A549 (cell line): ENCODE results near the gene FMNL2. TPM values are rescaled to one million over a fixed set of nuclear protein-coding genes. Genes with fewer than 3 reads are reported as not detected.

Source experiments
- ATAC-seq, 2 experiments: fragments of 200-7000 bp in 1 of 2; fragments of >200 bp in 1 of 2; cut with Nextera tagmentation in 1 of 2; cut with Tn5 transposase in 1 of 2; 3 replicates each; pipeline versions ENCODE4 v1.8.0 to v1.9.1; 2018 to 2020; ENCODE audit warnings: mild to moderate bottlenecking in 1 of 2, moderate library complexity in 1 of 2
- CTCF ChIA-PET: fragments of 300-600 bp; sonication (Branson Sonifier 250); formaldehyde crosslinking; extraction: SDS; loops from one replicate; lab custom pipeline; 2021; ENCODE audit warnings: antibody characterized with exemption, inconsistent platforms; lab: Yijun Ruan, JAX
- POLR2A ChIA-PET: fragments of 350-600 bp; formaldehyde crosslinking; extraction: SDS; loops from one replicate; lab custom pipeline; 2021; ENCODE audit warnings: antibody characterized with exemption, inconsistent platforms; lab: Yijun Ruan, JAX
- DNase-seq, 2 experiments: peaks; one replicate each; pipeline versions ENCODE4 v3.0.0 to v3.0.0-alpha.2; 2011 to 2016; ENCODE audit warnings: low read depth in 1 of 2, low spot score in 1 of 2
- FAIRE-seq: peaks from 2 replicates; lab custom pipeline; 2011; peaks lifted over from hg19 to GRCh38; lab: Jason Lieb, UNC
- H3K27ac ChIP-seq, 2 experiments: fragments of >200 bp; sonication (Bioruptor Twin); formaldehyde crosslinking; 3 replicates each; pipeline ENCODE4 v1.5.1; 2016 to 2017
- H3K4me1 ChIP-seq: fragments of >200 bp; sonication (Bioruptor Twin); formaldehyde crosslinking; 3 replicates; pipeline ENCODE4 v1.6.1; 2016
- H3K4me2 ChIP-seq: fragments of >200 bp; sonication (Bioruptor Twin); formaldehyde crosslinking; 3 replicates; pipeline ENCODE4 v1.6.1; 2016
- H3K4me3 ChIP-seq: fragments of >200 bp; sonication (Bioruptor Twin); formaldehyde crosslinking; 3 replicates; pipeline ENCODE4 v1.5.1; 2016
- H3K9me3 ChIP-seq: fragments of >200 bp; sonication (Bioruptor Twin); formaldehyde crosslinking; 3 replicates; pipeline ENCODE4 v1.6.1; 2016
- BCL3 ChIP-seq: fragments of >200 bp; sonication (Bioruptor Twin); formaldehyde crosslinking; IDR thresholded peaks from 3 replicates; pipeline ENCODE4 v1.6.1; 2016
- CEBPB ChIP-seq, 2 experiments: fragments of >200 bp in 1 of 2; sonication (Bioruptor Twin) in 1 of 2; formaldehyde crosslinking in 1 of 2; IDR thresholded peaks; 2 replicates each; pipeline ENCODE4 v1.6.1; 2012 to 2016
- CTCF ChIP-seq: fragments of >200 bp; sonication (Bioruptor Twin); formaldehyde crosslinking; IDR thresholded peaks from 3 replicates; pipeline ENCODE4 v1.5.1; 2016
- E2F6 ChIP-seq: IDR thresholded peaks from 2 replicates; pipeline ENCODE4 v1.6.1; 2012; ENCODE audit warnings: low read depth, borderline replicate concordance
- EHF ChIP-seq: fragments of 250-450 bp; sonication (Bioruptor Pico); IDR thresholded peaks from 2 replicates; pipeline ENCODE4 v1.5.0; 2020; ENCODE audit warnings: mild to moderate bottlenecking
- EHMT2 ChIP-seq: fragments of 200-600 bp; sonication (generic); IDR thresholded peaks from 2 replicates; pipeline ENCODE4 v1.6.1; 2016; ENCODE audit warnings: antibody characterized with exemption, low read depth, mild to moderate bottlenecking, moderate library complexity
- HOXB13 ChIP-seq: fragments of 250-450 bp; sonication (Bioruptor Pico); IDR thresholded peaks from 2 replicates; pipeline ENCODE4 v1.5.0; 2020; ENCODE audit warnings: low read depth, mild to moderate bottlenecking, moderate library complexity
- JUN ChIP-seq, 2 experiments: fragments of >200 bp; sonication (Bioruptor Twin); formaldehyde crosslinking; IDR thresholded peaks; 2 replicates in 1 of 2; 3 replicates in 1 of 2; pipeline ENCODE4 v1.6.1; 2016 to 2017
- MAFK ChIP-seq: fragments of 450-650 bp; IDR thresholded peaks from 2 replicates; pipeline ENCODE4 v1.6.1; 2014; ENCODE audit not compliant: partially characterized antibody
- PHF8 ChIP-seq: fragments of 200-600 bp; sonication (generic); IDR thresholded peaks from 2 replicates; pipeline ENCODE4 v1.6.1; 2016; ENCODE audit warnings: low read depth, mild to moderate bottlenecking, antibody characterized with exemption, moderate library complexity, borderline replicate concordance
- REST ChIP-seq: fragments of 200-600 bp; sonication (generic); IDR thresholded peaks from 2 replicates; pipeline ENCODE4 v1.6.1; 2016; ENCODE audit warnings: antibody characterized with exemption, mild to moderate bottlenecking, moderate library complexity
- SMC3 ChIP-seq: fragments of >200 bp; sonication (Bioruptor Twin); formaldehyde crosslinking; IDR thresholded peaks from 3 replicates; pipeline ENCODE4 v1.6.1; 2018; ENCODE audit warnings: inconsistent platforms
- SREBF2 ChIP-seq: fragments of 450-650 bp; IDR thresholded peaks from 2 replicates; pipeline ENCODE4 v1.6.1; 2014; ENCODE audit warnings: mild to moderate bottlenecking, moderate library complexity
- WGBS: methylation state at CpG from one replicate; pipeline ENCODE4 v1.1.6; 2017; ENCODE audit errors: missing lambda C conversion rate; 5-methylcytosine and 5-hydroxymethylcytosine counted together
- polyA plus RNA-seq, 4 experiments: library from polyadenylated mRNA; depleted of rRNA in 3 of 4; stranded (reverse); fragments of >200 nt; fragmentation: RNase III in 1 of 4; extraction: RNeasy Plus Mini Kit Qiagen cat#74134 plus additional on column Dnase treatment in 1 of 4; gene quantifications; 2 replicates in 3 of 4; 3 replicates in 1 of 4; pipeline ENCODE4 v1.2.3, GENCODE V29; 2011 to 2017
- TF ChIP-seq, protein P1 (sequence below): fragments of 150-350 bp; IDR thresholded peaks from 2 replicates; pipeline ENCODE4 v1.6.1; 2014; ENCODE audit warnings: low read depth, mild to moderate bottlenecking, low read length
- TF ChIP-seq, protein P2 (sequence below): fragments of >200 bp; sonication (Bioruptor Twin); formaldehyde crosslinking; IDR thresholded peaks from 2 replicates; pipeline ENCODE4 v1.6.1; 2016
- TF ChIP-seq, protein P3 (sequence below): fragments of 250-450 bp; sonication (Bioruptor Pico); IDR thresholded peaks from 2 replicates; pipeline ENCODE4 v1.5.0; 2020; ENCODE audit warnings: low read depth, mild to moderate bottlenecking, moderate library complexity
- TF ChIP-seq, protein P4 (sequence below): IDR thresholded peaks from 2 replicates; pipeline ENCODE4 v1.6.1; 2012

FMNL2 gene
- polyA plus RNA-seq, 2 of the 4 experiments (the other 2 are of a cell fraction): 27.9 to 36.5 TPM

DNA sequence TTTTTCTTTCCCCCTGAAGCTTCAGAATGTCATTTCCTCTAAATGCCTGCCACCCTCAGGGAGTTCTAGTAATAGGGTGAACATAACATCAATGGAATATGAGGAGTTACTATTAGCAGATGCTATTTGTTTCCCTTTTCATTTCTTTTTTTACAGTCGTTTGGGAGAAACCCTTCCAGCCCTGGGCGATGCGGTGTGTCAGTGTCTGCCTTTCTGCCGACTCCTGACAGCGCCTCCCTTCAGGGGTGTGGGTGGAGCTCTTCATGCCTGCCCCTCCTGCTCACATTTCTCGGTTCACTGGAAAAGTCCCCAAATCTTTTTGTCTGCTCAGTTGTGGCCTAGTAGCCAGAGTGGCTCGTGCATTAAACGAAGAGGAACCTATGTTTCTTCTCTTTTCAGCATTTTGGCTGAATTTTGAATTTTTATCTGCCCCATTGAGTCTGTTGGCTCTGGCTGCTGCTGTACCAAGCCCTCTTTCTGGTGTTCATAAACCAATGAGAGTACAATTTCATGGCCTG lies 72.3 kb downstream of the FMNL2 start (continued):
- TF ChIP-seq SMC3 (no peak), BCL3 (no peak)

DNA sequence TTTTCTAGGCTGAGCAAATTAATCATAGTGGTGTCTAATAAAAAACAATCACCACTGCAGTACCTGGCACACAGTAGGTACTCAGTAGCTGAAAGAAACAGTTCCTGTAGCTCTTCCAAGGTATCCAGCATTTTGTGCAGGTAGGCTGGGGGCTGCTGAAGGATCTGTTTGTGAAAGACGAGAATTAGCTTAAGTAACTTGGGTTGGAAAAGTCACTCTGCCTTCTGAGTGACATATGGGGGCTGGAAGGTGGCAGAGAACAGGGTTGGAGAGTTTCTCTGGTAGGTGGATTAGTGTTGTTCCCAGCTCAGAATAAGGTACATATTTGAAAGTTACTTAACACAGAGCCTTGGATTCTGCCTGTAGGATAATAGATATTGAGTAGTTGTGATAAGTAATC lies 72.8 kb downstream of the FMNL2 start:
- POLR2A ChIA-PET: no interaction called here
- ATAC-seq (no peak), DNase-seq (no peak), FAIRE-seq (no peak)
- 76% methylated on average over 1 of the region's 1 CpG for WGBS
- CTCF ChIA-PET: interaction anchor here (0.6 to 2.1 kb wide), 2 partner anchors 10 to 371 kb away, joined by 3 to 5 read pairs; no protein-coding TSS in a partner anchor
- peak overlapping the region; percentile 68 to 80 for H3K27ac ChIP-seq
- peaks cover 84% of the 10 kb centered on the region for H3K4me1 ChIP-seq
- no peak overlapping the region for H3K4me3 ChIP-seq
- TF ChIP-seq SREBF2 (no peak), PHF8 (no peak), HOXB13 (CRISPR knock-in tag) (no peak)
- TF ChIP-seq, protein P1, sequence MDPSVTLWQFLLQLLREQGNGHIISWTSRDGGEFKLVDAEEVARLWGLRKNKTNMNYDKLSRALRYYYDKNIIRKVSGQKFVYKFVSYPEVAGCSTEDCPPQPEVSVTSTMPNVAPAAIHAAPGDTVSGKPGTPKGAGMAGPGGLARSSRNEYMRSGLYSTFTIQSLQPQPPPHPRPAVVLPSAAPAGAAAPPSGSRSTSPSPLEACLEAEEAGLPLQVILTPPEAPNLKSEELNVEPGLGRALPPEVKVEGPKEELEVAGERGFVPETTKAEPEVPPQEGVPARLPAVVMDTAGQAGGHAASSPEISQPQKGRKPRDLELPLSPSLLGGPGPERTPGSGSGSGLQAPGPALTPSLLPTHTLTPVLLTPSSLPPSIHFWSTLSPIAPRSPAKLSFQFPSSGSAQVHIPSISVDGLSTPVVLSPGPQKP: no peak
- TF ChIP-seq, protein P2, sequence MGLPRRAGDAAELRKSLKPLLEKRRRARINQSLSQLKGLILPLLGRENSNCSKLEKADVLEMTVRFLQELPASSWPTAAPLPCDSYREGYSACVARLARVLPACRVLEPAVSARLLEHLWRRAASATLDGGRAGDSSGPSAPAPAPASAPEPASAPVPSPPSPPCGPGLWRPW: no peak
- H3K9me3 ChIP-seq: no peaks in the 10 kb centered on the region
- peak overlapping the region; percentile 79 for H3K4me2 ChIP-seq

- Histone ChIP-seq H3K9me3 (no peaks in the 10 kb centered on the region), H3K4me1 (peaks cover 84% of the 10 kb centered on the region), H3K4me2 (no peak overlapping the region), H3K4me3 (no peak overlapping the region), H3K27ac (peak overlapping the region; percentile 68 to 80; a peak in 2 of 6 replicates)
- ATAC-seq: no peak
- no peak for DNase-seq
- WGBS: 90% methylated on average over 3 of the region's 3 CpGs
- ChIA-PET POLR2A (no interaction called here), CTCF (interaction anchor here (0.6 to 2.1 kb wide), 2 partner anchors 10 to 371 kb away, joined by 3 to 5 read pairs; no protein-coding TSS in a partner anchor)
- no peak for FAIRE-seq
- TF ChIP-seq CTCF: no peak
- TF ChIP-seq MAFK: peak; percentile 77
These were observed 73.3 kb downstream of the FMNL2 start for GRCh38 chr2:152408254-152408653.

DNA sequence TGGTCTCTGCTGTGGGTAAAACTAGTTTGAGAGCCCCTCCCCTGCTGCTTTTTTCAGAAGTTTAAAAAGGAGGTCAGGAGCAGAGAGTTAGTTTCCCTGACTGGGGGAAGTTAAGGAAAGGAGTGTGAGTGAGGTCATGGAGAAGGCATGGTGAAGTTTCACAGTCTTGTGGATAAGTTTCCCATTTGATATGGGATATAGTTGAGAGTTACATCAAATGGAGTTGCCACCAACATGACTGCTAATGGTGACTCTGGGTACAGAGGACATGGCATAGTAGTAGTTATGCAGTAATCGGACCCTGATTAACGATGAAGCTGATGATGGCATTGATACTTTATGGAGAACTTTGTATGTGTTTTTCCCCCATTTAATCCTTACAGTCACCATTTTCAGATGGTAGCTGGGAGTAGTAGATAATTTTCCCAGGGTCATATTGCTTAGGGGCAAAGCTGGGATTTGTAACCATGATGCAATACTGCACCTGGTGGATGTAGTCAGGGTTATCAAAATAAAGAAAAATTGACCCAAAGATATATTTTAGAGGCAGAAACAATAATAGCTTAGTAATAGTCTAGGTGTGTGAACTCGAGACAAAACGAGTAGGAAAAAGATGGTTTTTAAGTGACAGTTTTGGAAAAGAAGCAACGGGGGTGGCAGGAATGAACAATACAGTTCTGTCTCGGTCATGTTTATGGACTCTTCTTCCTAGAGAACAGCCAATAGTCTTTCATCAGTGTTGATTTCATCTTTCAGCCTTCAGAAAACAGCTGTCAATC lies 74.6 kb downstream of the FMNL2 start:
- H3K27ac ChIP-seq: peak overlapping the region in 1 of 2 experiments; percentile 54; a peak in 3 of 6 replicates
- H3K4me2 ChIP-seq: peak overlapping the region; percentile 21; the same call in 1 of the 3 replicates
- CTCF ChIA-PET: interaction anchor here (0.6 to 1.4 kb wide), 4 partner anchors 16 to 145 kb away, joined by 3 read pairs; no protein-coding TSS in a partner anchor
- H3K4me1 ChIP-seq: peaks cover 86% of the 10 kb centered on the region
- POLR2A ChIA-PET: no interaction called here
- ATAC-seq: no peak
- DNase-seq: no peak
- H3K4me3 ChIP-seq: no peak overlapping the region
- no peaks in the 10 kb centered on the region for H3K9me3 ChIP-seq
- no peak for FAIRE-seq
- WGBS: 92% methylated on average over 6 of the region's 6 CpGs
- no peak for TF ChIP-seq E2F6
- TF ChIP-seq EHF (CRISPR knock-in tag): no peak
- TF ChIP-seq, protein P3, sequence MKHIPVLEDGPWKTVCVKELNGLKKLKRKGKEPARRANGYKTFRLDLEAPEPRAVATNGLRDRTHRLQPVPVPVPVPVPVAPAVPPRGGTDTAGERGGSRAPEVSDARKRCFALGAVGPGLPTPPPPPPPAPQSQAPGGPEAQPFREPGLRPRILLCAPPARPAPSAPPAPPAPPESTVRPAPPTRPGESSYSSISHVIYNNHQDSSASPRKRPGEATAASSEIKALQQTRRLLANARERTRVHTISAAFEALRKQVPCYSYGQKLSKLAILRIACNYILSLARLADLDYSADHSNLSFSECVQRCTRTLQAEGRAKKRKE (CRISPR knock-in tag): no peak
- no peak for TF ChIP-seq JUN (IDR thresholded peaks at IDR 0.05)
- TF ChIP-seq, protein P4, sequence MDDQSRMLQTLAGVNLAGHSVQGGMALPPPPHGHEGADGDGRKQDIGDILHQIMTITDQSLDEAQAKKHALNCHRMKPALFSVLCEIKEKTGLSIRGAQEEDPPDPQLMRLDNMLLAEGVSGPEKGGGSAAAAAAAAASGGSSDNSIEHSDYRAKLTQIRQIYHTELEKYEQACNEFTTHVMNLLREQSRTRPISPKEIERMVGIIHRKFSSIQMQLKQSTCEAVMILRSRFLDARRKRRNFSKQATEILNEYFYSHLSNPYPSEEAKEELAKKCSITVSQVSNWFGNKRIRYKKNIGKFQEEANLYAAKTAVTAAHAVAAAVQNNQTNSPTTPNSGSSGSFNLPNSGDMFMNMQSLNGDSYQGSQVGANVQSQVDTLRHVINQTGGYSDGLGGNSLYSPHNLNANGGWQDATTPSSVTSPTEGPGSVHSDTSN: no peak
- TF ChIP-seq SMC3: no peak
- TF ChIP-seq EHMT2: no peak
- TF ChIP-seq REST: no peak
- TF ChIP-seq CEBPB (IDR thresholded peaks at IDR 0.05): no peak
